Posterior vena cava (tissue), 2 donors: ENCODE measurements around the gene TTC38. TPM values are rescaled to one million over a fixed set of nuclear protein-coding genes. Genes with fewer than 3 reads are reported as not detected.
"Not testable (repeated sequence)": the region's sequence is repeated elsewhere in the genome, so short reads cannot be mapped to it uniquely, and the experiment has no call there.

Experiments used
- DNase-seq: peaks from one replicate; pipeline ENCODE4 v3.0.0-alpha.2; 2020; ENCODE audit warnings: low spot score
- intact Hi-C, 2 donors: fragments of 100-400 bp; cut with DNase I; formaldehyde crosslinking; loops; one replicate each; pipeline versions ENCODE4 v1.14.1 to v1.14.2; 2022 to 2023
- total RNA-seq, 2 donors: library from RNA; stranded (reverse); fragmentation: NEBNext Ultra II Directional; extraction: Animal tissue kit (Norgen Biotek cat#: 25700); gene quantifications; one replicate each; pipeline ENCODE4 v1.2.1, GENCODE V29; 2021
- donor health status: DM: yes; HTN: yes; CAD: no.
- donor health status: DM: yes; HTN: yes; CAD: no.

Gene TTC38
- total RNA-seq, 2 donors from 2014 or later = 15.4 to 23.8 TPM

- intact Hi-C loops = no loop called here
- no peak for DNase-seq
These were observed 23.3 kb downstream of the TTC38 start for GRCh38 chr22:46290843-46291785.

- DNase-seq = peak; percentile 42
- intact Hi-C loops = no loop called here
These were observed 24.4 kb downstream of the TTC38 start for GRCh38 chr22:46292173-46292572.

DNA sequence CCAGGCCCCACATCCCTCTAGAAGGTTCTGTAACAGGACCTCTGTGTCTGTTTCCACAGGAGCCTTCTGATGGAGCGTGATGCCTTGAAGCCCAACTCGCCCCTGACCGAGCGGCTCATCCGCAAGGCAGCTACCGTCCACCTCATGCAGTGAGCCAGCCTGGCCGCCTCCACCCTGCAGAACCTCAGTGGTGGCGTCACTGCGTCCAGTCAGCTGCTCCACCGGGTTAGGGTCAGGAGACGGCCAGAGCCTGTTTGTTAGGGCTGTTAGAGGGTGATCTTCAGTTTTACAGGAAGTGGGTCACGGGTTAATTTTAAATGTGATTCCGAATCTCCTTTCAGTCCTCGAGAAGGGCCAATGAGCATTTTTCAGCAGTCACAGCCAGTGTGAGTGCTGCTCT, 24.9 kb downstream of the TTC38 start:
- intact Hi-C loops = no loop called here

DNA sequence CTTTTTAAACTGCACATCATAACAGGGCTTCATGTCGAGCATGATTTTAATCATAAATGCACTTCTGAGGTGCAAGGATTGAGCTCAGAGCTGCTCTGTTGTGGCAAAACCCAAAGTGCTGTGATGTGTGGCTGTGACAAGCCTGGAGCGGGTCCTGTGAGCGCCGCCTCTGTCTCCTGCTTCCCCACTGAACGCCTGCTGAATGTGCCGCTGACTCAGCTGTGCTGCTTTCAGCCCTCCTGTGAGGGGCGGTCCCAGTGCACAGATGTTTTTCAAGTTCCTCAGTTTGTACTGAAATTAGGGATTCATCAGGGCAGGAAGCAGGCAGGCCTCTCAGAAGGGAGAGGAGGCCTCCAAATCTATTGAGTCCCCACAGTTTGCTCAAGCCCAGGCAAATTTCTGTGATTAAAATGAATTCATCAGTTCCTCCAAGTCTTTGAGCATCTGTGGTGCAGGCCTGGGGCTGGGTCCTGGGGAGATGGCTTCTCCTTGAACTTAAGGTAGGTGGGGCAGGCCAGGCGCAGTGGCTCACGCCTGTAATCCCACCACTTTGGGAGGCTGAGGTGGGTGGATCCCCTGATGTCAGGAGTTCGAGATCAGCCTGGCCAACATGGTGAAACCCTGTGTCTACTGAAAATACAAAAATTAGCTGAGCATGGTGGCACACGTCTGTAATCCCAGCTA, 25.9 kb downstream of the TTC38 start:
- intact Hi-C loops = no loop called here
- DNase-seq = no peak

More for the DNA sequence above, 24.9 kb downstream of the TTC38 start:
- no peak for DNase-seq

DNA sequence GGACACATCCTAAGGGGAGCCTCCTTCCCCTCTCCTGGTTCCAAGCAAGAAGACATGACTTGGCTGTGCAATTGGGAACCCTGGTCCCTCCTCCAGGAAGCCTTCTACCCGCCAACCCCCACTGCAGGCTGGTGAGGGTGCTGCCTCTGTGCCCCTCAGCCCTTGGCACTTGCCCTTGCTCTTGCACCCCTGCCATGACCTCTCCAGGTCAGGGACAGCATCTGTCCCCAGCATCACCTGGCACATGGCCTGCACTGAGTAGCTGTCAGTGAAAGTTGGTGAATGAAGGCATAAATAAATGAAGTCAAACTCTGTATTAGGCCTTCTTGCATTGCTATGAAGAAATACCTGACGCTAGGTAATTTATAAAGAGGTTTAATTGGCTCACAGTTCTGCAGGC, 27.0 kb downstream of the TTC38 start:
- intact Hi-C loops = no loop called here
- no peak for DNase-seq

DNA sequence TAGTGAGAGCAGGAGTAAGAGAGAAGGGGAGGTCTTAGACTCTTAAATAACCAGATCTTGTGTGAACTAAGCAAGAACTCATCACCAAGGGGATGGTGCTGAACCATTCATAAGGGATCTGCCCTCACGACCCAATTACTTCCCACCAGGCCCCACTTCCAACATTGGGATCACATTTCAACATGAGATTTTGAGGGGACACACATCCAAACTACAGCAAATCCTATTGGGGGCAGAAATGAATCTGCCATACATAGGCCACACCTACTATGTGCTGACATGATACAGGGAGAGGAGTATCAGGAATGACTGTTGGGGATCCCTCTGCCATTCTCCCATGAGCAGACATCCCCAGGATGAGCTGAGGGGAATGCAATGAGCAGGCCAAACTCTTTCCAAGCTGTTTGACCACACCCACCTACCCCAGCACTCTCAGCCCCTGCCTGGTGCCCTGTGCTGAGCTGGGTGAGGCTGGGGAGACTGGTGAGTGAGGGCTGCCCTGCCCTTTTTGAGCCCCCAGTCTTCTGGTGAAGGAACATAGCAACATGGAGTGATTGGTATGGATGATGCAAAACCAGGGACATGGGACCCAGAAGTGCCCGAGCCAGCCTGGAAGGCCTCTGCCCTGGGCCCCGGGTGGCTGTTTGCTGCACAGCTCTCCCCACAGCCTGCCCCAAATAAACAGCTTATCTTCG, 27.6 kb downstream of the TTC38 start:
- intact Hi-C loops = no loop called here
- DNase-seq = no peak

- intact Hi-C loops = no loop called here
- peak; percentile 100 for DNase-seq
These were observed 28.7 kb downstream of the TTC38 start, which contains the start of gene GTSE1 for GRCh38 chr22:46296257-46297150. TSS of gene GTSE1 (plus strand) at chr22:46296870. CDS start at chr22:46297401, 531 bp downstream.

- intact Hi-C loops = no loop called here
- DNase-seq = no peak
These were observed 29.5 kb downstream of the TTC38 start for GRCh38 chr22:46297151-46297812.

DNA sequence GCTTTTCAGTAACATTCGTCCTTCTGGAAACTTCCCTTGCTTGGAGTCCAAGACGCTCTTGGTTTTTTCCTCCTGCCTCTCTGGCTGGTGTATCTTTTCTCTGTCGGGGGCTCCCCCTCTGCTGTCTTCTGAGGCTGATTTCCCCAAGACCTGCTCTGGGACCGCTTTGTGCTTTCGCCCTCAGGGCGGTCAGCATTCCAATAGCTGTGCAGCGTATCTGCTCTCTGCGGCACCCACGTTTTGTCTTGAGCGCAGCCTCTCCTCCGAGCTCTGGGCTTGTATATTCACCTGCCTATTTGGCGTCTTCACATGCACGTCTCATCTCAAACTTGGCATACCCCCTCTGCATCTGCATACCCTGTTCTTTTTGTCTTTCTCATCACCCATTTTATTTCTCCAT, 31.3 kb downstream of the TTC38 start:
- intact Hi-C loops = no loop called here
- DNase-seq = no peak

- no peak for DNase-seq
- intact Hi-C loops = no loop called here
These were observed 32.7 kb downstream of the TTC38 start for GRCh38 chr22:46300491-46300890.

- DNase-seq = no peak
- intact Hi-C loops = no loop called here
These were observed 35.6 kb downstream of the TTC38 start for GRCh38 chr22:46303347-46303965.

DNA sequence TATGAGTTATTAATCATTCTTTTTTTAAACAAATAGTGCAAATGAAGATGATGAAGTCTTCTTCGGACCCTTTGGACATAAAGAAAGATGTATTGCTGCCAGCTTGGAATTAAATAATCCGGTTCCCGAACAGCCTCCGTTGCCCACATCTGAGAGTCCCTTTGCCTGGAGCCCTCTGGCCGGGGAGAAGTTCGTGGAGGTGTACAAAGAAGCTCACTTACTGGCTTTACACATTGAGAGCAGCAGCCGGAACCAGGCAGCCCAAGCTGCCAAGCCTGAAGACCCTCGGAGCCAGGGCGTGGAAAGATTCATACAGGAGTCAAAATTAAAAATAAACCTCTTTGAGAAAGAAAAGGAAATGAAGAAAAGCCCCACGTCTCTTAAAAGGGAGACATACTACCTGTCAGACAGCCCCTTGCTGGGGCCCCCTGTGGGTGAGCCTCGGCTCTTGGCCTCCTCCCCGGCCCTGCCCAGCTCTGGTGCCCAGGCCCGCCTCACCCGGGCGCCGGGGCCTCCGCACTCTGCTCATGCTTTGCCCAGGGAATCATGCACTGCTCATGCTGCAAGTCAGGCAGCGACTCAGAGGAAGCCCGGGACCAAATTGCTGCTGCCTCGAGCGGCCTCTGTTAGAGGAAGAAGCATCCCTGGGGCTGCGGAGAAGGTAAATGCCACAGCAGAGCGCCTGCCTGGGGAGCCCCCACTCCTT, 40.6 kb downstream of the TTC38 start:
- DNase-seq = peak; percentile 26
- intact Hi-C loops = no loop called here

DNA sequence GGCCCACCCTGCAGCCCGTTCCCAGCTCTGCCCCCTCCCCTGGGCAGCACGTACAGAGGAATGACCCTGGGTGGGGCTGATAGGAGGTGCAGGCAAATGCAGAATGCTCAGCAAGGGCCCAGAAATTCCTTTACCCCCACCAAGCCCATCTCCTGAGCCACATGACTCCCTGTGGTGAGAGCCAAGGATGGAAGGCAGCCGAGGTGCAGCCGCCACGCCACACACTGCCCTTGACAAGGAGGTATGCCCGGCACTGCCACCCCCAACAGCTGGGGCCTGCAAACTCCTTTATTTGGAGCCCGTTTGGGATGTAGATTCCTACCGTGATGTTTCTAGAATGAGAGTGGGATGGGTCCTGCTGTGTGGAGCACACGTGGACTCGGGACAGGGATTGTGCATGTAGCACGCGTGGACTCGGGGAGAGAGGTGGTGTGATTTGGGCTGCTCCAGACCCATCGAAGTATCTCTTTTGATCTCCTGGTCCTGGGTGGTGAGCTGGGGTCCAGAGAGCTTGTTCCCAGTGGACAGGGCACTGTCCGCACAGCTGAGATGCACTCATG, 41.8 kb downstream of the TTC38 start:
- intact Hi-C loops = loop anchor here (5.0 kb wide), 4 partner anchors 182 to 317 kb away; no protein-coding TSS in a partner anchor
- no peak for DNase-seq

- intact Hi-C loops = loop anchor here (5.0 kb wide), 4 partner anchors 185 to 320 kb away; no protein-coding TSS in a partner anchor
- no peak for DNase-seq
These were observed 44.2 kb downstream of the TTC38 start for GRCh38 chr22:46312056-46312455.

DNA sequence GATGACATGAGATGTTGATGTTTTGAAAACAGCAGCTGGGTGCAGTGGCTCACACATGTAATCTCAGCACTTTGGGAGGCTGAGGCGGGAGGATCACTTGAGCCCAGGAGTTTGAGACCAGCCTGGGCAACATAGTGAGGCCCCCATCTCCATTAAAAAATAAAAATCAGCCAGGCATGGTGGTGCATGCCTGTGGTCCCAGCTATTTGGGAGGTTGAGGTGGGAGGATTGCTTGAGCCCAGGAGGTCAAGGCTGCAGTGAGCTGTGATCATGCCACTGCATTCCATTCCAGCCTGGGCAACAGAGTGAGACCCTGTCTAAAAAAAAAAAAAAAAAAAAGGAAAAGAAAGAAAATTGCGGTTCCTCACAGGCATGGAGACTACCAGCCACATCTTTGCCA, 45.0 kb downstream of the TTC38 start:
- not testable (repeated sequence) for DNase-seq
- intact Hi-C loops = loop anchor here (5.0 kb wide), 4 partner anchors 186 to 321 kb away; no protein-coding TSS in a partner anchor

- no peak for DNase-seq
- intact Hi-C loops = no loop called here
These were observed 48.2 kb downstream of the TTC38 start for GRCh38 chr22:46315976-46316375.

- intact Hi-C loops = no loop called here
- DNase-seq = no peak
These were observed 49.8 kb downstream of the TTC38 start for GRCh38 chr22:46317646-46318045.
